ENCODE measurements around the gene PHYKPL.
"Not testable (repeated sequence)": the region's sequence is repeated elsewhere in the genome, so short reads cannot be mapped to it uniquely, and the experiment has no call there.

The PHYKPL gene

DNA sequence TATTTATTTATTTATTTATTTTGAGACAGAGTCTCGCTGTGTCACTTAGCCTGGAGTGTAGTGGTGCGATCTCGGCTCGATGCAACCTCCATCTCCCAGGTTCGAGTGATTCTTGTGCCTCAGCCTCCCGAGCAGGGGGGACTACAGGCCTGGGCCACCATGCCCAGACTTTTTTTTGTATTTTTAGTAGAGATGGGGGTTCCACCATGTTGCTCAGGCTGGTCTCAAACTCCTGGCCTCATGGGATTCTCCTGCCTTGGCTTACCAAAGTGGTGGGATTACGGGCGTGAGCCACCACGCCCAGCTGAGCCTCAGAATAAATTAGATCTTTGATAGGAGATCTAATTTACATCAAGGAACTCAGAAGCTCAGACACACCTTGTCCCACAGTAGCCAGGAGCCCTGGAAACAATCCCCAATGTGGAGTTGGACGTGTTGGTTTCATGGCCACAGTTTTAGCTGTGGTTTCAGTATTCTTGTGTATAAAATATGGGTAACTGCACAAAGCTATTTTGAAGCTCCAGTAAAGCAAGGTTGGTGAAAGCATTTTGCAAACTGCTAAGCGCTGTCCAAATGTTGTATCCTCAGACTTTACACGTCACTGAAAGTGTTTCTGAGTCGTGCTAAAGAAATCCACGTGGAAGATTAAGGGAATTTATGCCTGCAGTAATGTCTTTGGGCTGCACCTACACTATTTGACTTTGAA is 31.2 kb downstream of the PHYKPL start:
- Histone ChIP-seq H3K4me3 (ENCODE audit: low read length) (no peak overlapping the region), H3K4me1 (ENCODE audit: insufficient read depth, low read length) (peaks cover 11% of the 10 kb centered on the region), H3K9me3 (ENCODE audit: low read length) (no peaks in the 10 kb centered on the region), H3K36me3 (ENCODE audit: insufficient read depth, low read length) (peaks cover 10% of the 10 kb centered on the region), H3K27me3 (ENCODE audit: insufficient read depth, low read length) (no peaks in the 10 kb centered on the region), H2AFZ (ENCODE audit: low read depth, low read length) (no peak overlapping the region)

- H3K27me3 ChIP-seq (ENCODE audit: insufficient read depth, low read length), result no peaks in the 10 kb centered on the region
- no peak overlapping the region for H3K4me3 ChIP-seq (ENCODE audit: low read length)
- H2AFZ ChIP-seq (ENCODE audit: low read depth, low read length), result no peak overlapping the region
- no peaks in the 10 kb centered on the region for H3K9me3 ChIP-seq (ENCODE audit: low read length)
- H3K4me1 ChIP-seq (ENCODE audit: insufficient read depth, low read length), result no peaks in the 10 kb centered on the region
- no peaks in the 10 kb centered on the region for H3K36me3 ChIP-seq (ENCODE audit: insufficient read depth, low read length)
Measured at GRCh38 chr5:178199581-178200434, 32.8 kb downstream of the PHYKPL start.

GRCh38 chr5:178198706-178199105 is 33.9 kb downstream of the PHYKPL start:
- H3K4me3 ChIP-seq (ENCODE audit: low read length), result no peak overlapping the region
- H3K4me1 ChIP-seq (ENCODE audit: insufficient read depth, low read length), result no peaks in the 10 kb centered on the region
- H3K36me3 ChIP-seq (ENCODE audit: insufficient read depth, low read length), result no peaks in the 10 kb centered on the region
- H3K9me3 ChIP-seq (ENCODE audit: low read length), result peaks cover 2% of the 10 kb centered on the region
- H2AFZ ChIP-seq (ENCODE audit: low read depth, low read length), result no peak overlapping the region
- H3K27me3 ChIP-seq (ENCODE audit: insufficient read depth, low read length), result peaks cover 5% of the 10 kb centered on the region

DNA sequence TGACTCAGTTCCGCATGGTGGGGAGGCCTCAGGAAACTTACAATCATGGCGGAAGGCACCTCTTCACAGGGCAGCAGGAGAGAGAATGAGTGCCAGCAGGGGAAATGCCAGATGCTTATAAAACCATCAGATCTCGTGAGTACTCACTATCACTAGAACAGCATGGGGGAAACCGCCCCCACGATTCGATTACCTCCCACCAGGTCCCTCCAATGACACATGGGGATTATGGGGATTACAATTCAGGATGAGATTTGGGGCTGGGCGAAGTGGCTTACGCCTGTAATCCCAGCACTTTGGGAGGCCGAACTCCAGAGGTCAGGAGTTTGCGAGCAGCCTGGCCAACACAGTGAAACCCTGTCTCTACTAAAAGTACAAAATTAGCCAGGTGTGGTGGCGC is 34.5 kb downstream of the PHYKPL start:
- H3K27me3 ChIP-seq (ENCODE audit: insufficient read depth, low read length); H3K36me3 ChIP-seq (ENCODE audit: insufficient read depth, low read length); H3K9me3 ChIP-seq (ENCODE audit: low read length); H3K4me3 ChIP-seq (ENCODE audit: low read length); H3K4me1 ChIP-seq (ENCODE audit: insufficient read depth, low read length); H2AFZ ChIP-seq (ENCODE audit: low read depth, low read length): not testable (repeated sequence)

- no peak overlapping the region for H3K4me3 ChIP-seq (ENCODE audit: low read length)
Measured at GRCh38 chr5:178196986-178197385, 35.6 kb downstream of the PHYKPL start.

DNA sequence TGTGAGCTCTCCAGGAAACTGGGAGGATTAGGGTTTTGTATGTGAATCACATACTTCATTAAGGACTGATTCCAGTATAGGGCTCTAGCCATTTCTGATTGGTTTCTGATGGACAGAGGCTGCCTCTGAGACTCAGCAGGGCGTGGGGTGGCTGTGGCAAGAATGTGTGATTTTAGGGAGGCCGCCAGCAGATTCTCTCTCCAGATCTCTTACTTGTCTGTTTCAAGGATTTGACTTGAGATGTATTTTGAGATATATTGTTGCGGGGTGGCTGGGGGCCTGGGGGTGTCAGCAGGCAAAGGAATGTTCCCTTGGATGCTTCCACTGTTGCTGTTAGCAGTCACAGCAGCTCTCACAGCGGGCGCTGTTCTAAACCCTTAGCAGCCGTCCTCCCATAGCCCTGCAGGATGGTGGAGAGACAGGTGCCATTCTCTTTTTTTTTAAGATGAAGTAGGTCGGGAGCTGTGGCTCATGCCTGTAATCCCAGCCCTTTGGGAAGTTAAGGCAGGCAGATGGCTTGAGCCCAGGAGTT is 36.3 kb downstream of the PHYKPL start:
- H3K9me3 ChIP-seq (ENCODE audit: low read length), result peaks cover 2% of the 10 kb centered on the region
- H3K4me1 ChIP-seq (ENCODE audit: insufficient read depth, low read length), result no peaks in the 10 kb centered on the region
- H3K36me3 ChIP-seq (ENCODE audit: insufficient read depth, low read length), result no peaks in the 10 kb centered on the region
- H2AFZ ChIP-seq (ENCODE audit: low read depth, low read length), result no peak overlapping the region
- H3K27me3 ChIP-seq (ENCODE audit: insufficient read depth, low read length), result peaks cover 6% of the 10 kb centered on the region
- no peak overlapping the region for H3K4me3 ChIP-seq (ENCODE audit: low read length)

More at GRCh38 chr5:178196986-178197385, 35.6 kb downstream of the PHYKPL start:
- H3K36me3 ChIP-seq (ENCODE audit: insufficient read depth, low read length), result no peaks in the 10 kb centered on the region
- no peaks in the 10 kb centered on the region for H3K4me1 ChIP-seq (ENCODE audit: insufficient read depth, low read length)
- peaks cover 2% of the 10 kb centered on the region for H3K9me3 ChIP-seq (ENCODE audit: low read length)
- H3K27me3 ChIP-seq (ENCODE audit: insufficient read depth, low read length), result peaks cover 6% of the 10 kb centered on the region
- H2AFZ ChIP-seq (ENCODE audit: low read depth, low read length), result no peak overlapping the region

- H3K27me3 ChIP-seq (ENCODE audit: insufficient read depth, low read length), result peaks cover 6% of the 10 kb centered on the region
- no peak overlapping the region for H3K4me3 ChIP-seq (ENCODE audit: low read length)
- H3K9me3 ChIP-seq (ENCODE audit: low read length), result peaks cover 2% of the 10 kb centered on the region
- no peaks in the 10 kb centered on the region for H3K4me1 ChIP-seq (ENCODE audit: insufficient read depth, low read length)
- H2AFZ ChIP-seq (ENCODE audit: low read depth, low read length), result no peak overlapping the region
- no peaks in the 10 kb centered on the region for H3K36me3 ChIP-seq (ENCODE audit: insufficient read depth, low read length)
Measured at GRCh38 chr5:178194026-178194425, 38.6 kb downstream of the PHYKPL start.

- Histone ChIP-seq H2AFZ (ENCODE audit: low read depth, low read length) (no peak overlapping the region), H3K27me3 (ENCODE audit: insufficient read depth, low read length) (peaks cover 6% of the 10 kb centered on the region), H3K4me1 (ENCODE audit: insufficient read depth, low read length) (no peaks in the 10 kb centered on the region), H3K4me3 (ENCODE audit: low read length) (no peak overlapping the region), H3K9me3 (ENCODE audit: low read length) (peaks cover 2% of the 10 kb centered on the region), H3K36me3 (ENCODE audit: insufficient read depth, low read length) (no peaks in the 10 kb centered on the region)
Measured at GRCh38 chr5:178193251-178193809, 39.3 kb downstream of the PHYKPL start.

GRCh38 chr5:178192787-178193186 is 39.8 kb downstream of the PHYKPL start:
- H3K9me3 ChIP-seq (ENCODE audit: low read length), result peaks cover 2% of the 10 kb centered on the region
- peaks cover 6% of the 10 kb centered on the region for H3K27me3 ChIP-seq (ENCODE audit: insufficient read depth, low read length)
- no peaks in the 10 kb centered on the region for H3K36me3 ChIP-seq (ENCODE audit: insufficient read depth, low read length)
- H2AFZ ChIP-seq (ENCODE audit: low read depth, low read length), result no peak overlapping the region
- H3K4me1 ChIP-seq (ENCODE audit: insufficient read depth, low read length), result no peaks in the 10 kb centered on the region
- H3K4me3 ChIP-seq (ENCODE audit: low read length), result no peak overlapping the region

DNA sequence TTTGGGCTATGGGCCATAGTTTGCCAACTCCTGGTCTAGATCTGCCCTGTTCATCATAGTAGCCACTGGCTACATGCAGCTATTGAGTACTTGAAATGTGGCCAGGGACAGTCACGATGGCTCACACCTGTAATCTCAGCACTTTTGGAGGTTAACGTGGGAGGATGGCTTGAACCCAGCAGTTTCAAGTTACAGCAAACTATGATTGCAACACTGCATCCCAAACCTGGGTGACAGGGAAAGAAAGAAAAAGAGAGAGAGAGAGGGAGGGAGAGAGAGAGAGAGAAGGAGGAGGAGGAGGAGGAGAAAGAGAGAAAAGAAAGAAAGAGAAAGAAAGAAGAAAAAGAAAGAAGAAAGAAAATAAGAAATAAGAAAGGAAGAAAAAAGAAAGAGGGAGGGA is 40.4 kb downstream of the PHYKPL start:
- H2AFZ ChIP-seq (ENCODE audit: low read depth, low read length), result no peak overlapping the region
- peaks cover 6% of the 10 kb centered on the region for H3K27me3 ChIP-seq (ENCODE audit: insufficient read depth, low read length)
- H3K4me1 ChIP-seq (ENCODE audit: insufficient read depth, low read length), result no peaks in the 10 kb centered on the region
- H3K9me3 ChIP-seq (ENCODE audit: low read length), result peaks cover 2% of the 10 kb centered on the region
- H3K4me3 ChIP-seq (ENCODE audit: low read length), result no peak overlapping the region
- no peaks in the 10 kb centered on the region for H3K36me3 ChIP-seq (ENCODE audit: insufficient read depth, low read length)

- H3K9me3 ChIP-seq (ENCODE audit: low read length), result peaks cover 2% of the 10 kb centered on the region
- no peak overlapping the region for H2AFZ ChIP-seq (ENCODE audit: low read depth, low read length)
- no peaks in the 10 kb centered on the region for H3K36me3 ChIP-seq (ENCODE audit: insufficient read depth, low read length)
- no peak overlapping the region for H3K4me3 ChIP-seq (ENCODE audit: low read length)
- H3K27me3 ChIP-seq (ENCODE audit: insufficient read depth, low read length), result peaks cover 6% of the 10 kb centered on the region
- no peaks in the 10 kb centered on the region for H3K4me1 ChIP-seq (ENCODE audit: insufficient read depth, low read length)
Measured at GRCh38 chr5:178191661-178192060, 40.9 kb downstream of the PHYKPL start.

DNA sequence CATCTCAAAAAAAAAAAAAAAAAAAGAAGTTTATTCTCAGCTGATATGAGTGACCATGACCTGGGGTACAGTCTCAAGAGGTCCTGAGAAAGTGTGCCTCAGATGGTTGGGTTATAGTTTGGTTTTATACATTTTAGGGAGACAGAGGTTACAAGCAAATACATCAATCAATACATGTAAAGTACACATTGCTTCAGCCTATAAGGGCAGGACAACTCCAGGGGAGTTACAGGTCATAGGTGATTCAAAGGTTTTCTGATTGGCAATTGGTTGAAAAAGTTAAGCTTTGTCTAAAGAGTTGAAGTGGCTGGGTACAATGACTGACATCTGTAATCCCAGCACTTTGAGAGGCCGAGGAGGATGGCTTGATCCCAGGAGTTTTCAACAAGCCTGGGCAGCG is 43.2 kb downstream of the PHYKPL start:
- no peaks in the 10 kb centered on the region for H3K9me3 ChIP-seq (ENCODE audit: low read length)
- no peak overlapping the region for H2AFZ ChIP-seq (ENCODE audit: low read depth, low read length)
- H3K4me1 ChIP-seq (ENCODE audit: insufficient read depth, low read length), result no peaks in the 10 kb centered on the region

GRCh38 chr5:178187014-178187413 is 45.6 kb downstream of the PHYKPL start, which contains the start of gene GMCL2:
TSS of gene GMCL2 (minus strand) at chr5:178187371. CDS start at chr5:178187299, 72 bp downstream.
- H3K36me3 ChIP-seq (ENCODE audit: insufficient read depth, low read length), result no peaks in the 10 kb centered on the region
- H3K27me3 ChIP-seq (ENCODE audit: insufficient read depth, low read length), result no peaks in the 10 kb centered on the region
- H2AFZ ChIP-seq (ENCODE audit: low read depth, low read length), result no peak within 1 kb of the TSS
- no peak within 1 kb of the TSS for H3K4me3 ChIP-seq (ENCODE audit: low read length)
- no peaks in the 10 kb centered on the region for H3K9me3 ChIP-seq (ENCODE audit: low read length)
- no peaks in the 10 kb centered on the region for H3K4me1 ChIP-seq (ENCODE audit: insufficient read depth, low read length)

More for the DNA sequence above, 43.2 kb downstream of the PHYKPL start:
- Histone ChIP-seq H3K27me3 (ENCODE audit: insufficient read depth, low read length) (peaks cover 3% of the 10 kb centered on the region), H3K36me3 (ENCODE audit: insufficient read depth, low read length) (no peaks in the 10 kb centered on the region), H3K4me3 (ENCODE audit: low read length) (no peak overlapping the region)

Data from neuron (in vitro differentiated cells).